ENCODE results near the gene MORF4L1.
"Not testable (repeated sequence)": the region's sequence is repeated elsewhere in the genome, so short reads cannot be mapped to it uniquely, and the experiment has no call there.

MORF4L1 gene

GRCh38 chr15:78923015-78923414 lies 50.3 kb downstream of the MORF4L1 start:
- DNase-seq: no peak
- TF ChIP-seq POLR2A (IDR thresholded peaks at IDR 0.05; ENCODE audit: low read length) (no peak), GATA1 (IDR thresholded peaks at IDR 0.05; ENCODE audit: low read depth, low read length) (no peak)

GRCh38 chr15:78923480-78924360 lies 51.0 kb downstream of the MORF4L1 start:
- TF ChIP-seq POLR2A (IDR thresholded peaks at IDR 0.05; ENCODE audit: low read length) (no peak), GATA1 (IDR thresholded peaks at IDR 0.05; ENCODE audit: low read depth, low read length) (no peak)
- no peak for DNase-seq

- TF ChIP-seq POLR2A (IDR thresholded peaks at IDR 0.05; ENCODE audit: low read length) (no peak), GATA1 (IDR thresholded peaks at IDR 0.05; ENCODE audit: low read depth, low read length) (no peak)
Observed at GRCh38 chr15:78925076-78925624, 52.5 kb downstream of the MORF4L1 start.

GRCh38 chr15:78925956-78926743 lies 53.5 kb downstream of the MORF4L1 start:
- TF ChIP-seq GATA1 (IDR thresholded peaks at IDR 0.05; ENCODE audit: low read depth, low read length): no peak
- TF ChIP-seq POLR2A (IDR thresholded peaks at IDR 0.05; ENCODE audit: low read length): no peak
- no peak for DNase-seq

More at GRCh38 chr15:78925076-78925624, 52.5 kb downstream of the MORF4L1 start:
- DNase-seq: no peak

GRCh38 chr15:78927077-78927790 lies 54.5 kb downstream of the MORF4L1 start:
- TF ChIP-seq GATA1 (IDR thresholded peaks at IDR 0.05; ENCODE audit: low read depth, low read length): no peak
- TF ChIP-seq POLR2A (IDR thresholded peaks at IDR 0.05; ENCODE audit: low read length): no peak
- no peak for DNase-seq

GRCh38 chr15:78928176-78928575 lies 55.5 kb downstream of the MORF4L1 start:
- DNase-seq: not testable (repeated sequence)

- DNase-seq: no peak
- TF ChIP-seq POLR2A (IDR thresholded peaks at IDR 0.05; ENCODE audit: low read length) (no peak), GATA1 (IDR thresholded peaks at IDR 0.05; ENCODE audit: low read depth, low read length) (no peak)
Observed at GRCh38 chr15:78928616-78929093, 56.0 kb downstream of the MORF4L1 start.

- no peak for DNase-seq
- TF ChIP-seq GATA1 (IDR thresholded peaks at IDR 0.05; ENCODE audit: low read depth, low read length) (no peak), POLR2A (IDR thresholded peaks at IDR 0.05; ENCODE audit: low read length) (no peak)
Observed at GRCh38 chr15:78929536-78930264, 57.0 kb downstream of the MORF4L1 start.

GRCh38 chr15:78930577-78931388 lies 58.1 kb downstream of the MORF4L1 start:
- DNase-seq: peak in 1 of 2 experiments; percentile 32
- TF ChIP-seq GATA1 (IDR thresholded peaks at IDR 0.05; ENCODE audit: low read depth, low read length): no peak

- TF ChIP-seq POLR2A (IDR thresholded peaks at IDR 0.05; ENCODE audit: low read length) (no peak), GATA1 (IDR thresholded peaks at IDR 0.05; ENCODE audit: low read depth, low read length) (no peak)
- DNase-seq: no peak
Observed at GRCh38 chr15:78931439-78932257, 59.0 kb downstream of the MORF4L1 start.

GRCh38 chr15:78932258-78932808 lies 59.6 kb downstream of the MORF4L1 start:
- DNase-seq: no peak
- TF ChIP-seq POLR2A (IDR thresholded peaks at IDR 0.05; ENCODE audit: low read length) (no peak), GATA1 (IDR thresholded peaks at IDR 0.05; ENCODE audit: low read depth, low read length) (no peak)
